ENCODE results near the gene ZNF280D. TPM values are rescaled to one million over a fixed set of nuclear protein-coding genes. Genes with fewer than 3 reads are reported as not detected.

The ZNF280D gene

GRCh38 chr15:56582785-56583184, 150.5 kb downstream of the ZNF280D start:
- Histone ChIP-seq H2BK120ac (ENCODE audit: low read depth, low read length) (no peak overlapping the region), H2BK5ac (ENCODE audit: low read depth, low read length, poor library complexity, severe bottlenecking) (no peak overlapping the region), H3K18ac (ENCODE audit: low read depth in 1 of 2, low read length in 2 of 2) (no peak overlapping the region), H2AFZ (ENCODE audit: low read depth, low read length) (no peak overlapping the region), H2BK12ac (ENCODE audit: low read length in 2 of 2) (no peak overlapping the region), H3K4me3 (ENCODE audit: insufficient read depth in 1 of 2, low read depth in 1 of 2, low read length in 2 of 2) (no peak overlapping the region), H4K91ac (ENCODE audit: low read length) (no peak overlapping the region), H4K8ac (ENCODE audit: low read length) (no peak overlapping the region), H3K14ac (ENCODE audit: low read length in 2 of 2) (no peak overlapping the region), H2BK15ac (ENCODE audit: low read depth, poor library complexity, severe bottlenecking) (no peak overlapping the region), H2AK5ac (ENCODE audit: low read length, severe bottlenecking) (no peak overlapping the region), H3K4ac (ENCODE audit: low read depth in 1 of 2, low read length in 2 of 2) (no peak overlapping the region), H3K36me3 (ENCODE audit: control insufficient read depth in 1 of 2, insufficient read depth in 2 of 2, low read depth in 1 of 2, low read length in 2 of 2) (peaks cover 0 to 3% of the 10 kb centered on the region in 2 experiments), H3K27me3 (ENCODE audit: control insufficient read depth in 1 of 2, insufficient read depth in 1 of 2, low read length in 2 of 2) (no peaks in the 10 kb centered on the region), H3K9me3 (ENCODE audit: control insufficient read depth, low read length) (peaks cover 40% of the 10 kb centered on the region), H3K23ac (ENCODE audit: low read length in 2 of 2) (no peak overlapping the region), H3K4me1 (ENCODE audit: control insufficient read depth, insufficient read depth, low read depth, low read length) (no peaks in the 10 kb centered on the region), H3K4me2 (ENCODE audit: low read length, poor library complexity, severe bottlenecking) (no peak overlapping the region), H3K79me1 (replicated peaks; ENCODE audit: low read length, poor library complexity, severe bottlenecking) (no peaks in the 10 kb centered on the region), H3K27ac (ENCODE audit: low read length, poor library complexity, severe bottlenecking) (no peak overlapping the region), H3K9ac (ENCODE audit: low read length) (no peak overlapping the region)
- 79% methylated on average over 2 of the region's 2 CpGs for WGBS
- no peak for DNase-seq

Small RNAs within 50 kb of the gene (small RNA-seq; reads per million reads assigned to genes)
- gene RF00019 (ENCODE audit: low read depth), result not detected

All from mesenchymal stem cell (in vitro differentiated cells and primary cell).